MCF 10A (cell line): Measurements from ENCODE around the gene FBXW2. TPM values are rescaled to one million over a fixed set of nuclear protein-coding genes. Genes with fewer than 3 reads are reported as not detected.

Source experiments
- BruUV-seq: library from RNA; stranded (reverse); fragments of 400-500 nt; replicated peaks from 2 replicates; lab custom pipeline; 2021; lab: Mats Ljungman, UMichigan
- CTCF ChIA-PET: fragments of 300-600 bp; sonication (Branson Sonifier 250); formaldehyde crosslinking; extraction: SDS; loops from one replicate; lab custom pipeline; 2021; ENCODE audit warnings: antibody characterized with exemption, inconsistent platforms; lab: Yijun Ruan, JAX
- POLR2A ChIA-PET: fragments of 300-600, 350-650 bp; sonication (Branson Sonifier 250); formaldehyde crosslinking; extraction: SDS; loops from one replicate; lab custom pipeline; 2020; ENCODE audit warnings: antibody characterized with exemption, inconsistent platforms; lab: Yijun Ruan, JAX
- DNase-seq: peaks from one replicate; pipeline ENCODE4 v3.0.0-alpha.2; 2018; ENCODE audit not compliant: unreplicated experiment
- H3K27ac Mint-ChIP-seq: one replicate; pipeline ENCODE4 v1.8.0; 2022; ENCODE audit warnings: mild to moderate bottlenecking, low read depth, mixed read lengths; ENCODE audit not compliant: unreplicated experiment
- H3K27me3 Mint-ChIP-seq: one replicate; pipeline ENCODE4 v1.8.0; 2022; ENCODE audit warnings: mixed read lengths; ENCODE audit not compliant: insufficient read depth, unreplicated experiment
- H3K36me3 Mint-ChIP-seq: one replicate; pipeline ENCODE4 v1.8.0; 2022; ENCODE audit warnings: mild to moderate bottlenecking, moderate library complexity, mixed read lengths; ENCODE audit not compliant: insufficient read depth, unreplicated experiment
- H3K4me1 Mint-ChIP-seq: one replicate; pipeline ENCODE4 v1.8.0; 2022; ENCODE audit warnings: mixed read lengths; ENCODE audit not compliant: insufficient read depth, unreplicated experiment
- H3K4me3 Mint-ChIP-seq: one replicate; pipeline ENCODE4 v1.8.0; 2022; ENCODE audit warnings: mild to moderate bottlenecking, moderate library complexity, mixed read lengths; ENCODE audit not compliant: unreplicated experiment
- H3K9me3 Mint-ChIP-seq: one replicate; pipeline ENCODE4 v1.8.0; 2022; ENCODE audit warnings: mixed read lengths; ENCODE audit not compliant: unreplicated experiment
- CTCF ChIP-seq: fragments of 200-600 bp; IDR thresholded peaks from one replicate; pipeline ENCODE4 v1.8.0; 2022; ENCODE audit warnings: antibody characterized with exemption, mild to moderate bottlenecking; ENCODE audit not compliant: unreplicated experiment
- intact Hi-C: fragments of 100-400 bp; cut with micrococcal nuclease; formaldehyde crosslinking; loops from 2 replicates; pipeline ENCODE4 v1.14.1; 2022
- total RNA-seq: library from RNA; stranded (reverse); gene quantifications from 2 replicates; pipeline ENCODE4 v1.2.3, GENCODE V29; 2022

Gene FBXW2
- total RNA-seq, 1 experiment from 2014 or later = 53.9 TPM

- Mint-ChIP-seq H3K4me3 (no peak overlapping the region), H3K9me3 (no peaks in the 10 kb centered on the region), H3K36me3 (no peaks in the 10 kb centered on the region), H3K27me3 (no peaks in the 10 kb centered on the region), H3K27ac (no peak overlapping the region), H3K4me1 (no peaks in the 10 kb centered on the region)
- POLR2A ChIA-PET = no interaction called here
- no peak for DNase-seq
- CTCF ChIA-PET = interaction anchor here (0.6 to 1.9 kb wide), 4 partner anchors 11 to 291 kb away, joined by 3 to 8 read pairs (median 6); no protein-coding TSS in a partner anchor
- BruUV-seq = no TSS peak
- TF ChIP-seq CTCF = no peak
- intact Hi-C loops = no loop called here
Observed at GRCh38 chr9:120745278-120745677, 47.9 kb downstream of the FBXW2 start.

- intact Hi-C loops = loop anchor here (5.0 kb wide), 1 partner anchor 121 kb away; no protein-coding TSS in a partner anchor
- no TSS peak for BruUV-seq
- peak; percentile 60 for DNase-seq
- POLR2A ChIA-PET = no interaction called here
- Mint-ChIP-seq H3K9me3 (no peaks in the 10 kb centered on the region), H3K27ac (no peak overlapping the region), H3K36me3 (no peaks in the 10 kb centered on the region), H3K4me1 (no peaks in the 10 kb centered on the region), H3K4me3 (no peak overlapping the region), H3K27me3 (no peaks in the 10 kb centered on the region)
- CTCF ChIA-PET = interaction anchor here (0.6 to 1.6 kb wide), 7 partner anchors 9 to 335 kb away, joined by 3 to 7 read pairs (median 4); no protein-coding TSS in a partner anchor
- TF ChIP-seq CTCF = peak; percentile 70
Observed at GRCh38 chr9:120742951-120743416, 50.2 kb downstream of the FBXW2 start.

GRCh38 chr9:120741701-120742100 is 51.5 kb downstream of the FBXW2 start:
- ChIA-PET CTCF (interaction anchor here (0.6 to 1.6 kb wide), 5 partner anchors 117 to 319 kb away, joined by 3 to 5 read pairs (median 5); no protein-coding TSS in a partner anchor), POLR2A (no interaction called here)
- Mint-ChIP-seq H3K27me3 (no peaks in the 10 kb centered on the region), H3K27ac (no peak overlapping the region), H3K9me3 (no peaks in the 10 kb centered on the region), H3K36me3 (no peaks in the 10 kb centered on the region), H3K4me3 (no peak overlapping the region), H3K4me1 (no peaks in the 10 kb centered on the region)
- no TSS peak for BruUV-seq
- intact Hi-C loops = loop anchor here (5.0 kb wide), 1 partner anchor 119 kb away; no protein-coding TSS in a partner anchor
- no peak for DNase-seq
- no peak for TF ChIP-seq CTCF

GRCh38 chr9:120741191-120741590 is 52.0 kb downstream of the FBXW2 start:
- H3K4me1 Mint-ChIP-seq = no peaks in the 10 kb centered on the region
- H3K27ac Mint-ChIP-seq = no peak overlapping the region
- H3K4me3 Mint-ChIP-seq = no peak overlapping the region
- ChIA-PET CTCF (interaction anchor here (0.6 to 1.3 kb wide), 5 partner anchors 81 to 319 kb away, joined by 3 to 5 read pairs (median 4); no protein-coding TSS in a partner anchor), POLR2A (no interaction called here)
- no peak for DNase-seq
- H3K36me3 Mint-ChIP-seq = no peaks in the 10 kb centered on the region
- H3K9me3 Mint-ChIP-seq = no peaks in the 10 kb centered on the region
- TF ChIP-seq CTCF = no peak
- no peaks in the 10 kb centered on the region for H3K27me3 Mint-ChIP-seq
- intact Hi-C loops = loop anchor here (5.0 kb wide), 1 partner anchor 119 kb away; no protein-coding TSS in a partner anchor
- no TSS peak for BruUV-seq
